SK-N-SH treated with all-trans-retinoic acid at 6 μM for 48 hours (cell line): Measurements from ENCODE around the gene PALLD.

ENCODE experiments used
- ATAC-seq: fragments of 200-7000 bp; cut with Tn5 transposase; 3 replicates; pipeline ENCODE4 v1.9.1; 2020; ENCODE audit warnings: mild to moderate bottlenecking, moderate library complexity
- ARNTL ChIP-seq: fragments of 450-650 bp; formaldehyde crosslinking; IDR thresholded peaks from 2 replicates; pipeline ENCODE4 v1.5.0; 2020; ENCODE audit warnings: low read depth, mild to moderate bottlenecking, moderate library complexity, borderline replicate concordance
- BACH2 ChIP-seq: fragments of 250-450 bp; sonication (Bioruptor Pico); IDR thresholded peaks from 2 replicates; pipeline ENCODE4 v1.9.0; 2021; ENCODE audit warnings: mild to moderate bottlenecking, borderline replicate concordance
- CSDC2 ChIP-seq: fragments of 250-450 bp; sonication (Bioruptor Pico); IDR thresholded peaks from 2 replicates; pipeline ENCODE4 v1.5.0; 2020; ENCODE audit warnings: mild to moderate bottlenecking, moderate library complexity
- CSRNP3 ChIP-seq: fragments of 250-450 bp; sonication (Bioruptor Pico); IDR thresholded peaks from 2 replicates; pipeline ENCODE4 v1.5.1; 2021; ENCODE audit warnings: mild to moderate bottlenecking, moderate library complexity
- ESRRG ChIP-seq: fragments of 250-450 bp; sonication (Bioruptor Pico); IDR thresholded peaks from 2 replicates; pipeline ENCODE4 v1.6.1; 2021; ENCODE audit warnings: mild to moderate bottlenecking
- ISL1 ChIP-seq: fragments of 250-450 bp; sonication (Bioruptor Pico); IDR thresholded peaks from 2 replicates; pipeline ENCODE4 v2.1.2; 2022; ENCODE audit warnings: mild to moderate bottlenecking, moderate library complexity
- OSR1 ChIP-seq: fragments of 250-450 bp; sonication (Bioruptor Pico); IDR thresholded peaks from 2 replicates; pipeline ENCODE4 v1.8.0; 2022; ENCODE audit warnings: moderate library complexity, mild to moderate bottlenecking, inconsistent platforms
- PPARA ChIP-seq: fragments of 250-450 bp; sonication (Bioruptor Pico); IDR thresholded peaks from 2 replicates; pipeline ENCODE4 v1.5.0; 2020; ENCODE audit warnings: mild to moderate bottlenecking, borderline replicate concordance
- RARB ChIP-seq: fragments of 250-450 bp; sonication (Bioruptor Pico); IDR thresholded peaks from 2 replicates; pipeline ENCODE4 v1.8.0; 2021; ENCODE audit warnings: mild to moderate bottlenecking, moderate library complexity
- SNAI2 ChIP-seq: fragments of 250-450 bp; sonication (Bioruptor Pico); IDR thresholded peaks from 2 replicates; pipeline ENCODE4 v1.5.0; 2020; ENCODE audit warnings: mild to moderate bottlenecking, moderate library complexity
- TCF4 ChIP-seq: fragments of 250-450 bp; sonication (Bioruptor Pico); IDR thresholded peaks from 2 replicates; pipeline ENCODE4 v1.8.0; 2021; ENCODE audit warnings: mild to moderate bottlenecking, moderate library complexity, borderline replicate concordance
- TOX ChIP-seq: fragments of 250-450 bp; sonication (Bioruptor Pico); IDR thresholded peaks from 2 replicates; pipeline ENCODE4 v1.8.0; 2021; ENCODE audit warnings: mild to moderate bottlenecking, moderate library complexity, borderline replicate concordance
- ZC3H10 ChIP-seq: fragments of 250-450 bp; sonication (Bioruptor Pico); IDR thresholded peaks from 2 replicates; pipeline ENCODE4 v1.5.1; 2021; ENCODE audit warnings: mild to moderate bottlenecking, moderate library complexity
- ZFP3 ChIP-seq: fragments of 250-450 bp; sonication (Bioruptor Pico); IDR thresholded peaks from 2 replicates; pipeline ENCODE4 v1.5.0; 2020; ENCODE audit warnings: mild to moderate bottlenecking, moderate library complexity
- ZFP30 ChIP-seq: fragments of 450-650 bp; formaldehyde crosslinking; IDR thresholded peaks from 2 replicates; pipeline ENCODE4 v1.5.0; 2022; ENCODE audit warnings: mild to moderate bottlenecking, moderate library complexity
- ZNF565 ChIP-seq: fragments of 450-650 bp; formaldehyde crosslinking; conservative IDR thresholded peaks from 2 replicates; pipeline ENCODE4 v1.5.0; 2020; ENCODE audit warnings: low read depth, mild to moderate bottlenecking, moderate library complexity
- ZNF70 ChIP-seq: fragments of 450-650 bp; formaldehyde crosslinking; IDR thresholded peaks from 2 replicates; pipeline ENCODE4 v1.5.0; 2020; ENCODE audit warnings: mild to moderate bottlenecking, moderate library complexity
- ZNF8 ChIP-seq: fragments of 450-650 bp; formaldehyde crosslinking; IDR thresholded peaks from 2 replicates; pipeline ENCODE4 v1.5.0; 2020; ENCODE audit warnings: mild to moderate bottlenecking, moderate library complexity
- TF ChIP-seq, protein P1 (sequence below): fragments of 250-450 bp; sonication (Bioruptor Pico); IDR thresholded peaks from 2 replicates; pipeline ENCODE4 v1.8.0; 2021; ENCODE audit warnings: low read depth, mild to moderate bottlenecking, moderate library complexity, borderline replicate concordance
- TF ChIP-seq, protein P2 (sequence below): fragments of 250-450 bp; sonication (Bioruptor Pico); IDR thresholded peaks from 2 replicates; pipeline ENCODE4 v1.5.1; 2020; ENCODE audit warnings: low read depth, mild to moderate bottlenecking, moderate library complexity
- TF ChIP-seq, protein P3 (sequence below): fragments of 250-450 bp; sonication (Bioruptor Pico); IDR thresholded peaks from 2 replicates; pipeline ENCODE4 v1.5.0; 2020; ENCODE audit warnings: mild to moderate bottlenecking, moderate library complexity

The PALLD gene

DNA sequence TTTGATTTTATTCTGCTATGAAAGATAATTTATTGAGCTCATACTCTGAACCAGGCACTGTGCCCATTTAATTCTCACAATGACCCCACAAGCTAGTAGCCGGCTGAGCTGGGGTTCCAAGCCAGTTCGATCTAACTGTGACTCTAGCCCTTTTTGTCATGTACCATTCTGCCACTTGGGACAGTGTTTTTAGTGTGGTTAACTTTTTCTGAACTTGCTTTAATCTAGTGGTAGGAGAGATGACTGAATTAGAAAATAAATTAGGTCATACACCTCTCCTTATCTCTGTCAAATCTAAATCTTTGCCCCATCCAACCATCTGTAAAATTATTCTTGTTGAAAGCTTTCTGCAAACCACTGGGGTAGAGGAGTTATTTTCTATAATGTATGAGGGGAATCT, 377.2 kb downstream of the PALLD start:
- ATAC-seq = no peak
- TF ChIP-seq ARNTL (CRISPR knock-in tag) (no peak), SNAI2 (CRISPR knock-in tag) (no peak), ZNF8 (CRISPR knock-in tag) (no peak), PPARA (CRISPR knock-in tag) (no peak)
- TF ChIP-seq, protein P1, sequence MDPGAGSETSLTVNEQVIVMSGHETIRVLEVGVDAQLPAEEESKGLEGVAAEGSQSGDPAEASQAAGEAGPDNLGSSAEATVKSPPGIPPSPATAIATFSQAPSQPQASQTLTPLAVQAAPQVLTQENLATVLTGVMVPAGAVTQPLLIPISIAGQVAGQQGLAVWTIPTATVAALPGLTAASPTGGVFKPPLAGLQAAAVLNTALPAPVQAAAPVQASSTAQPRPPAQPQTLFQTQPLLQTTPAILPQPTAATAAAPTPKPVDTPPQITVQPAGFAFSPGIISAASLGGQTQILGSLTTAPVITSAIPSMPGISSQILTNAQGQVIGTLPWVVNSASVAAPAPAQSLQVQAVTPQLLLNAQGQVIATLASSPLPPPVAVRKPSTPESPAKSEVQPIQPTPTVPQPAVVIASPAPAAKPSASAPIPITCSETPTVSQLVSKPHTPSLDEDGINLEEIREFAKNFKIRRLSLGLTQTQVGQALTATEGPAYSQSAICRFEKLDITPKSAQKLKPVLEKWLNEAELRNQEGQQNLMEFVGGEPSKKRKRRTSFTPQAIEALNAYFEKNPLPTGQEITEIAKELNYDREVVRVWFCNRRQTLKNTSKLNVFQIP = no peak

GRCh38 chr4:168876106-168876505, 379.3 kb downstream of the PALLD start:
- TF ChIP-seq CSRNP3 (no peak), TCF4 (no peak), ZFP30 (CRISPR knock-in tag) (no peak), ZC3H10 (CRISPR knock-in tag) (no peak), CSDC2 (CRISPR knock-in tag) (no peak), ZNF8 (CRISPR knock-in tag) (no peak), OSR1 (CRISPR knock-in tag) (no peak), ZNF565 (no peak), PPARA (CRISPR knock-in tag) (no peak), TOX (CRISPR knock-in tag) (no peak), BACH2 (CRISPR knock-in tag) (no peak), ISL1 (CRISPR knock-in tag) (no peak), SNAI2 (CRISPR knock-in tag) (no peak), ZFP3 (CRISPR knock-in tag) (no peak), ESRRG (CRISPR knock-in tag) (no peak), ARNTL (CRISPR knock-in tag) (no peak)
- TF ChIP-seq, protein P2, sequence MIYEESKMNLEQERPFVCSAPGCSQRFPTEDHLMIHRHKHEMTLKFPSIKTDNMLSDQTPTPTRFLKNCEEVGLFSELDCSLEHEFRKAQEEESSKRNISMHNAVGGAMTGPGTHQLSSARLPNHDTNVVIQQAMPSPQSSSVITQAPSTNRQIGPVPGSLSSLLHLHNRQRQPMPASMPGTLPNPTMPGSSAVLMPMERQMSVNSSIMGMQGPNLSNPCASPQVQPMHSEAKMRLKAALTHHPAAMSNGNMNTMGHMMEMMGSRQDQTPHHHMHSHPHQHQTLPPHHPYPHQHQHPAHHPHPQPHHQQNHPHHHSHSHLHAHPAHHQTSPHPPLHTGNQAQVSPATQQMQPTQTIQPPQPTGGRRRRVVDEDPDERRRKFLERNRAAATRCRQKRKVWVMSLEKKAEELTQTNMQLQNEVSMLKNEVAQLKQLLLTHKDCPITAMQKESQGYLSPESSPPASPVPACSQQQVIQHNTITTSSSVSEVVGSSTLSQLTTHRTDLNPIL (CRISPR knock-in tag) = no peak
- TF ChIP-seq, protein P3, sequence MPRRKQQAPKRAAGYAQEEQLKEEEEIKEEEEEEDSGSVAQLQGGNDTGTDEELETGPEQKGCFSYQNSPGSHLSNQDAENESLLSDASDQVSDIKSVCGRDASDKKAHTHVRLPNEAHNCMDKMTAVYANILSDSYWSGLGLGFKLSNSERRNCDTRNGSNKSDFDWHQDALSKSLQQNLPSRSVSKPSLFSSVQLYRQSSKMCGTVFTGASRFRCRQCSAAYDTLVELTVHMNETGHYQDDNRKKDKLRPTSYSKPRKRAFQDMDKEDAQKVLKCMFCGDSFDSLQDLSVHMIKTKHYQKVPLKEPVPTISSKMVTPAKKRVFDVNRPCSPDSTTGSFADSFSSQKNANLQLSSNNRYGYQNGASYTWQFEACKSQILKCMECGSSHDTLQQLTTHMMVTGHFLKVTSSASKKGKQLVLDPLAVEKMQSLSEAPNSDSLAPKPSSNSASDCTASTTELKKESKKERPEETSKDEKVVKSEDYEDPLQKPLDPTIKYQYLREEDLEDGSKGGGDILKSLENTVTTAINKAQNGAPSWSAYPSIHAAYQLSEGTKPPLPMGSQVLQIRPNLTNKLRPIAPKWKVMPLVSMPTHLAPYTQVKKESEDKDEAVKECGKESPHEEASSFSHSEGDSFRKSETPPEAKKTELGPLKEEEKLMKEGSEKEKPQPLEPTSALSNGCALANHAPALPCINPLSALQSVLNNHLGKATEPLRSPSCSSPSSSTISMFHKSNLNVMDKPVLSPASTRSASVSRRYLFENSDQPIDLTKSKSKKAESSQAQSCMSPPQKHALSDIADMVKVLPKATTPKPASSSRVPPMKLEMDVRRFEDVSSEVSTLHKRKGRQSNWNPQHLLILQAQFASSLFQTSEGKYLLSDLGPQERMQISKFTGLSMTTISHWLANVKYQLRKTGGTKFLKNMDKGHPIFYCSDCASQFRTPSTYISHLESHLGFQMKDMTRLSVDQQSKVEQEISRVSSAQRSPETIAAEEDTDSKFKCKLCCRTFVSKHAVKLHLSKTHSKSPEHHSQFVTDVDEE = no peak
- TF ChIP-seq, protein P1 = no peak
- TF ChIP-seq, all 23 proteins: peak for 0
- ATAC-seq = no peak

- ATAC-seq = no peak
- TF ChIP-seq SNAI2 (CRISPR knock-in tag) (no peak), RARB (CRISPR knock-in tag) (no peak), ZC3H10 (CRISPR knock-in tag) (no peak), CSRNP3 (no peak), TCF4 (no peak), ZNF70 (no peak), TOX (CRISPR knock-in tag) (no peak)
- TF ChIP-seq, protein P1 = no peak
- TF ChIP-seq, protein P3 = no peak
These were observed 380.9 kb downstream of the PALLD start for GRCh38 chr4:168877511-168878491.
